ENCODE measurements around the gene DCAKD. TPM values are rescaled to one million over a fixed set of nuclear protein-coding genes. Genes with fewer than 3 reads are reported as not detected.

Gene DCAKD
- total and polyA plus RNA-seq, 2 experiments from 2014 or later: 29.9 to 47.4 TPM

- H3K4me2 ChIP-seq: no peak overlapping the region
- H3K9me3 ChIP-seq (ENCODE audit: low read depth): no peaks in the 10 kb centered on the region
- no peak overlapping the region for H2AFZ ChIP-seq
- 95% methylated on average over 11 of the region's 11 CpGs for WGBS (ENCODE audit: low lambda C conversion rate, missing lambda C conversion rate)
- TF ChIP-seq EZH2phosphoT487 (IDR thresholded peaks at IDR 0.05; ENCODE audit: low read depth, severe bottlenecking, unreplicated experiment): no peak
- TF ChIP-seq EZH2 (IDR thresholded peaks at IDR 0.05; ENCODE audit: borderline replicate concordance): no peak
- no peak for TF ChIP-seq CTCF (IDR thresholded peaks at IDR 0.05; ENCODE audit: poor library complexity)
- no peaks in the 10 kb centered on the region for H3K27me3 ChIP-seq
- no peaks in the 10 kb centered on the region for H3K9me2 ChIP-seq (replicated peaks; ENCODE audit: insufficient read depth)
- peaks cover 3% of the 10 kb centered on the region for H3K79me2 ChIP-seq
- H3K4me1 ChIP-seq (ENCODE audit: insufficient read depth): peaks cover 29% of the 10 kb centered on the region
- peak; percentile 6 for DNase-seq (ENCODE audit: low spot score)
- H4K20me1 ChIP-seq (ENCODE audit: insufficient read depth, poor library complexity, severe bottlenecking): no peaks in the 10 kb centered on the region
- no peak overlapping the region for H3K27ac ChIP-seq
- no peak overlapping the region for H3K4me3 ChIP-seq
- no peaks in the 10 kb centered on the region for H3K36me3 ChIP-seq (replicated peaks; ENCODE audit: insufficient read depth, low read depth)
Measured at GRCh38 chr17:45096926-45097325, 45.5 kb upstream of the DCAKD start.

GRCh38 chr17:45096141-45096540 is 44.7 kb upstream of the DCAKD start:
- H3K36me3 ChIP-seq (replicated peaks; ENCODE audit: insufficient read depth, low read depth): no peaks in the 10 kb centered on the region
- H3K4me3 ChIP-seq: no peak overlapping the region
- TF ChIP-seq CTCF (IDR thresholded peaks at IDR 0.05; ENCODE audit: poor library complexity) (peak; percentile 51), EZH2 (IDR thresholded peaks at IDR 0.05; ENCODE audit: borderline replicate concordance) (no peak)
- peaks cover 5% of the 10 kb centered on the region for H3K79me2 ChIP-seq
- no peak overlapping the region for H2AFZ ChIP-seq
- no peaks in the 10 kb centered on the region for H4K20me1 ChIP-seq (ENCODE audit: insufficient read depth, poor library complexity, severe bottlenecking)
- H3K9me3 ChIP-seq (ENCODE audit: low read depth): no peaks in the 10 kb centered on the region
- H3K4me2 ChIP-seq: no peak overlapping the region
- peak; percentile 40 for DNase-seq (ENCODE audit: low spot score)
- 89% methylated on average over 3 of the region's 3 CpGs for WGBS (ENCODE audit: low lambda C conversion rate, missing lambda C conversion rate)
- H3K27me3 ChIP-seq: no peaks in the 10 kb centered on the region
- no peaks in the 10 kb centered on the region for H3K9me2 ChIP-seq (replicated peaks; ENCODE audit: insufficient read depth)
- H3K4me1 ChIP-seq (ENCODE audit: insufficient read depth): peaks cover 21% of the 10 kb centered on the region
- no peak overlapping the region for H3K27ac ChIP-seq

- Histone ChIP-seq H3K27ac (peak overlapping the region; percentile 91), H3K36me3 (replicated peaks; ENCODE audit: insufficient read depth, low read depth) (no peaks in the 10 kb centered on the region), H4K20me1 (ENCODE audit: insufficient read depth, poor library complexity, severe bottlenecking) (no peaks in the 10 kb centered on the region), H3K79me2 (peaks cover 2% of the 10 kb centered on the region), H3K9me3 (ENCODE audit: low read depth) (no peaks in the 10 kb centered on the region), H2AFZ (no peak overlapping the region), H3K9me2 (replicated peaks; ENCODE audit: insufficient read depth) (no peaks in the 10 kb centered on the region), H3K27me3 (no peaks in the 10 kb centered on the region), H3K4me2 (peak overlapping the region; percentile 25), H3K4me1 (ENCODE audit: insufficient read depth) (peaks cover 16% of the 10 kb centered on the region), H3K4me3 (no peak overlapping the region)
- TF ChIP-seq EZH2phosphoT487 (IDR thresholded peaks at IDR 0.05; ENCODE audit: low read depth, severe bottlenecking, unreplicated experiment) (no peak), EZH2 (IDR thresholded peaks at IDR 0.05; ENCODE audit: borderline replicate concordance) (no peak), CTCF (IDR thresholded peaks at IDR 0.05; ENCODE audit: poor library complexity) (no peak)
- DNase-seq (ENCODE audit: low spot score): no peak
- WGBS (ENCODE audit: low lambda C conversion rate, missing lambda C conversion rate): 71% methylated on average over 13 of the region's 13 CpGs
Measured at GRCh38 chr17:45093444-45094110, 42.1 kb upstream of the DCAKD start.
